ENCODE measurements around the gene GSK3A. TPM values are rescaled to one million over a fixed set of nuclear protein-coding genes. Genes with fewer than 3 reads are reported as not detected.

GSK3A gene
- total RNA-seq, 1 experiment from 2014 or later = 26.7 TPM

DNA sequence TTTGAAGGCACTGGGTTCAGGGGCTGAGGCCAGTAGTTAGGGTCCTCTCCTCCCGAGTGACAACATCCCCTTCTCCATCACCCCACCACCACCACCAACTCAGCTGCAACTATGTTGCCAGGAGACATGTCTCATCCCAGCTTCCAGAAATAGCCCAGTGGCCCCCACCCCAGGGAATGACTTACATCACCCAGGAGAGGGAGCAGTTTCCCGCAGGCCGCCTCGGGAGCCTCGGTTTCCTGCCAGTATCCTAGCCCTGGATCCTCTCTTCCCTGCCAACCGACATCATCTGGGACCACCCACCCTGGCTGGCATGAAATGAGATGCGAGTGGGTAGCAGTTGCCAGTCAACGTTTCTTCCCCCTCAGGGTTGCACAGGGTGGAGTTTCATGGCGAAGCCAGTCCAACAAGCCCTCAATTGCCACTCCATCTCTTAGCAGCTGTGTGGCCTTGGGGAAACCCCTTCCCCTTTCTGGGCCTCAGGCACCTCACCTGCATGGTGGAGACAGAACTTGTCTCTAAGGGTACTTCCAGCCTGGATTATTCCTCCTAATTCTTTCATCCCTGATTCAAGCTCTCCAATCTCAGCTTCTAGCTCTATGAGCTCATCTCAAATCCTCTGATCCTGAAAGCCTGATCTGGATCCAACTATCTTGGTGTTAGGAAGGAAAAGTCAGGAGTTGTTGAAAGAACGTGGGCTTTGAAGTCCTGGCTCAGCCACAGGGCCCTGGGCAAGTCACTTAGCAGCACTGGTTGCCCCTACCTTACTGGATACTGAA, 3.9 kb upstream of the GSK3A start:
- Histone ChIP-seq H3K27ac (no peak overlapping the region), H3K9me3 (replicated peaks) (no peaks in the 10 kb centered on the region), H3K4me1 (replicated peaks) (peaks cover 40% of the 10 kb centered on the region), H3K4me3 (no peak overlapping the region), H3K36me3 (peaks cover 48% of the 10 kb centered on the region), H3K27me3 (replicated peaks) (no peaks in the 10 kb centered on the region)
- peak; percentile 71 to 87 for DNase-seq (ENCODE audit: low read depth in 1 of 2, low spot score in 2 of 2)

DNA sequence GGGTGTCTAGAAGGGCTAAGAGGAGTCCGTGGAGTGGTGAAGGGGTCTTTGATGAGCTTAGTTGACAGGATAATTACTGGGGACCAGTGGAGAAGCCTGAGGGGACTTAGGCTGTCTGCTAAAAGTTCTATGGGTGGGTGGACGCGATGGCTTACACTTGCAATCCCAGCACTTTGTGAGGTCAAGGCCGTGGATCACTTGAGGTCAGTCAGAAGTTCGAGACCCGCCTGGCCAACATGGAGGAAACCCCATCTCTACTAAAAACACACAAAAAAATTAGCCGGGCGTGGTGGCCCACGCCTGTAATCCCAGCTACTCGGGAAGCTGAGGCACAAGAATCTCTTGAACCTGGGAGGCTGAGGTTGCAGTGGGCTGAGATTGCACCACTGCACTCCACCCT, 2.8 kb upstream of the GSK3A start:
- Histone ChIP-seq H3K4me1 (replicated peaks) (peaks cover 38% of the 10 kb centered on the region), H3K4me3 (no peak overlapping the region), H3K36me3 (peaks cover 44% of the 10 kb centered on the region), H3K27ac (no peak overlapping the region), H3K27me3 (replicated peaks) (no peaks in the 10 kb centered on the region), H3K9me3 (replicated peaks) (no peaks in the 10 kb centered on the region)
- no peak for DNase-seq (ENCODE audit: low read depth in 1 of 2, low spot score in 2 of 2)

DNA sequence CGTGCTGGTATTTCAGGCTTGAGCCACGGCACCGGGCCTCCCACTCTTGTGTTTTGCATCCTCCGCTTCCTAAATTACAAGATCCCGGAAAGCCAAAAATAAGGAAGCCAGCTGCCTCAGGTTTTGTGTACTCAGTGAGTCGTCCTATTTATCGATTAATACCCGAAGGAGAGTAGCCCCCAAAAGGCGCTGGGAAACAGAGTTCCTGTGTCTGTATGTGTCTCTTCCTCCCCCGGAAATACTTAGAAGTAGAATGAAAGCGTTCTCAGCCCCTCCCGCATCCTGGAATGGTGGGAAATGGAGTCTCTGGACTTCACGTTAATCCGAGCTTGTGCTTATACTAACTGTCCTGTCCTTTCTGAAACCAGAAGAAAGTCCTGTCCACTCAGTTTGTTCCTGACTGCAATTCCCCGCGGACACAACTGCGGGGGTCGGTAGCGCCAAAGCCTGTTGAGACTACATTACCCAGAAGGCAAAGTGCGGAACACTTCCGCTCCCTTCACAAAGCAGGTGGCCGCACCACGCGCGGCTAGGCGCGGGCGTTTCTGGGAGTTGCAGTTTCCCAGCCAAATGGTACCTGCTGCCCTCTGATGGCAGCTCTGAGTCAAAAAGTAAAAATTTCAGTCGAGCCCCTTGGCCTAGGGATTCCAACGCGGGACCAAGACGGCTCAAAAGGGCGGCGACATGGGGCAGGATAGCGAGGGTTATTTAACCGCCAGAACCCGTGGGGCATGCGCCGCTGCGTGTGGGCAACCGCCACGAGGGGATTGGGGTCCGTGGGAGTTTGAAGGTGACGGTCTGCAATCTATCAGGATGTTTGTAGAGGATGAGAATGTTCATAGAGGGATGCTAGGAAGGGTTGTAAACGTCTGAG, 2.2 kb upstream of the GSK3A start:
- Histone ChIP-seq H3K4me1 (replicated peaks) (peaks cover 38% of the 10 kb centered on the region), H3K27ac (peak overlapping the region; percentile 33), H3K36me3 (peaks cover 44% of the 10 kb centered on the region), H3K9me3 (replicated peaks) (no peaks in the 10 kb centered on the region; the same call in 1 of the 2 replicates), H3K4me3 (peak overlapping the region; percentile 79), H3K27me3 (replicated peaks) (no peaks in the 10 kb centered on the region)
- DNase-seq (ENCODE audit: low read depth in 1 of 2, low spot score in 2 of 2) = peak; percentile 93 to 94

DNA sequence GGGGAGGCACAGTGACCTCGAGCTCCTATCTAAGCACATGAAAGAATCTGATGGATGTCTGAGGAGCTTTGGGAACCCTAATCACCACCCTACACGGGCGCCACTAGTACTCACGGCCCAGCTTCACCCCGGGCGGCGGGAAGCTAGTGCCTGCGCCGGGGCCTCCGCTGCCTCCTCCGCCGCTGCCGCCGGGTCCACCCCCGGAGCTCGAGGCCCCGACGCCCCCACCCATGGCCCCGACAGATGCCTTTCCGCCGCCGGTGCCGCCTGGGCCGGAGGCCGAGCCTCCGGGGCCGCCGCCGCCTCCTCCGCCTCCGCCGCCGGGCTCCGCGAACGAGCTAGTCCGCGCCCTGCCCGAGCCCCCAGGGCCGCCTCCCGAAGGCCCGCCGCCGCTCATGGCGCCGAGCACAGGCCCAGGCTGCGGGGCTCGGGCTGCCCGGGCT, 312 bp downstream of the GSK3A start:
- Histone ChIP-seq H3K27me3 (replicated peaks) (no peaks in the 10 kb centered on the region), H3K36me3 (peaks cover 35% of the 10 kb centered on the region), H3K9me3 (replicated peaks) (no peaks in the 10 kb centered on the region; the same call in 1 of the 2 replicates), H3K4me1 (replicated peaks) (peaks cover 38% of the 10 kb centered on the region), H3K27ac (peak overlapping the region; percentile 16; the same call in 1 of the 2 replicates), H3K4me3 (peak overlapping the region; percentile 79)
- no peak for DNase-seq (ENCODE audit: low read depth in 1 of 2, low spot score in 2 of 2)

DNA sequence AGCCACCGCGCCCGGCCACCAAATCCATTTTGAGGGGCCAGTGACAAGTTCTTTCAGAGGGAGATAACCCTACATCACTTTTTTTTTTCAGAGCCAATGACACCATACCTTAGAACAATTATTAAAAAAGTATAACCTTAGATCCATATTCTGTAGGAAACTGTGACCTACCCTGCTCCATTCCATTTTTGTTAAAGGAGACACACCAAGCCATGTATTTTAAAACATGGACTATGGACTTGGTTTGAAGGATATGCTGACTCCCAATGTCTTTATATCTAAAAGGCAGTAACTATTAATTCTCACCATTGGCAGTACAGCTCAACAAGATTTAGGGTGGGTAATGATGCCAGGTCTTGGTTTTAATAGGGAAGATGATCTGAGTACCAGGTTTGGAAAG, 1.1 kb downstream of the GSK3A start:
- Histone ChIP-seq H3K27me3 (replicated peaks) (no peaks in the 10 kb centered on the region), H3K36me3 (peaks cover 33% of the 10 kb centered on the region), H3K9me3 (replicated peaks) (no peaks in the 10 kb centered on the region; the same call in 1 of the 2 replicates), H3K27ac (no peak overlapping the region), H3K4me1 (replicated peaks) (peaks cover 32% of the 10 kb centered on the region), H3K4me3 (peak overlapping the region; percentile 79)
- no peak for DNase-seq (ENCODE audit: low read depth in 1 of 2, low spot score in 2 of 2)

DNA sequence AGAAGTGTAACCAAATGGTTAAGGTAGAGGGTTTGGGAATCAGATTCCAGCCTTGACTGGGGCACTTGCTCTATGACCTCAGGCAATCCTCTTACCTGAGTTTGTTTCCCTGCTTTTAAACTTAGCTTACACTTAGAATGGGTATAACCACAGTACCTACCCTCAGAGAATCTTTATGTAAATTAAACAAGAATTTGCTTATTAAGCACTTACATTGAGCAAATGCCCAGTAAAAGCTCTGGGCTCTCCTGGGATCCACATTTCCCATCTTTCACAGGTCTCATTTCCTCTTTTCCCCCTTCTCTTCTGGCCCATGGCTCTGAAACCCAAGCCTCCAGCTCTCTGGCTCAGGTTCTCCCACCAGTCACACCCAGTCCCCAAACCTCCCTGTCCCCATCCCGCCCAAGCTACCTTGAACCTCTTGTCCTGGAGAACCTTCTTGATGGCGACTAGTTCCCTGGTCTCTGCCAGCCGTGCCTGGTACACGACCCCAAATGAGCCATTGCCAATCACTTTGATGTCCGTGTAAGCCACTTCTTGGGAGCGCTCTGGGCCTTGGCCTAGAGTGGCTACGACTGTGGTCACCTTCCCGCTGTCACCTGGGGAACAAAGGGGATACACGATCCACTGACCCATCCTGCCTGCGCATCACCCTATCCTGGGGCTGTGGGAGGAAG, 2.7 kb downstream of the GSK3A start:
- no peaks in the 10 kb centered on the region; the same call in 1 of the 2 replicates for H3K9me3 ChIP-seq (replicated peaks)
- no peak overlapping the region for H3K27ac ChIP-seq
- peaks cover 43% of the 10 kb centered on the region for H3K36me3 ChIP-seq
- H3K4me3 ChIP-seq = no peak overlapping the region
- peaks cover 23% of the 10 kb centered on the region for H3K4me1 ChIP-seq (replicated peaks)
- no peak for DNase-seq (ENCODE audit: low read depth in 1 of 2, low spot score in 2 of 2)
- H3K27me3 ChIP-seq (replicated peaks) = no peaks in the 10 kb centered on the region

DNA sequence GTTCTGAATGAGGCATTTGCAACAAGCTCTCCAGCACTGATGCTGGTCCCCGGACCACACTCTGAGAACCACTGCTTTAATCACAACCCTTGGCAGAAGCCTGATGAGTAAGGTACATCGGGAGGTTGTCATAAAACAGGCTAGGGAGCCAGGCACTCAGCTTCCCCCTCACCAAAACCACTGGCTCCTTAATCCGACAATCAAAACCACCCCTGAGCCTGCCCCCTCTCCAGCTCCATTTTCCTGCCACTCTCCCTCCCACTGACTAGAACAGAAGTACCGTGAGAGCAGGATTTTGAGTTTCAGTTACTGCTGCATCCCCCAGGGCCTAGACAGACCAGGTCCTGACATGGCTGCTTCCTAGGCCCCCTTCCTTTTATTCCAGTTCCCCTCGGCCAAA, 7.2 kb downstream of the GSK3A start:
- Histone ChIP-seq H3K4me3 (no peak overlapping the region), H3K27me3 (replicated peaks) (no peaks in the 10 kb centered on the region), H3K36me3 (peaks cover 75% of the 10 kb centered on the region), H3K9me3 (replicated peaks) (no peaks in the 10 kb centered on the region; the same call in 1 of the 2 replicates), H3K27ac (no peak overlapping the region), H3K4me1 (replicated peaks) (no peaks in the 10 kb centered on the region)
- DNase-seq (ENCODE audit: low read depth in 1 of 2, low spot score in 2 of 2) = no peak

DNA sequence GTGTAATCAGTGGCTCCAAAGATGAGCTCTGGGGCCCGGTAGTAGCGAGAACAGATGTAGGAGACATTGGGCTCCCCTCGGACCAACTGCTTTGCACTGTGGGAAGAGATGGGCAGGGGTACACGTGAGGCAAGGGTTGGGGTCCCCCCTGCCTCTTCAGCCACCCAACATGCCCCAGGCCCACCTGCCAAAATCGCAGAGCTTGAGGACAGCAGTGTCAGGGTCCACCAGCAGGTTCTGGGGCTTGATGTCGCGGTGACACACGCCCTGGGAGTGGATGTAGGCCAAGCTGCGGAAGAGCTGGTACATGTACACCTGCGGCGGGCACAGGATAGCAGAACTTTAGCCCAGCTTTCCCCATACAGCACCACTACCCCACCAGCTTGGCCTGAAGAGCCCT, 8.0 kb downstream of the GSK3A start:
- DNase-seq (ENCODE audit: low read depth in 1 of 2, low spot score in 2 of 2) = no peak
- Histone ChIP-seq H3K27me3 (replicated peaks) (no peaks in the 10 kb centered on the region), H3K4me1 (replicated peaks) (no peaks in the 10 kb centered on the region), H3K4me3 (no peak overlapping the region), H3K9me3 (replicated peaks) (no peaks in the 10 kb centered on the region), H3K27ac (no peak overlapping the region), H3K36me3 (peaks cover 75% of the 10 kb centered on the region)

DNA sequence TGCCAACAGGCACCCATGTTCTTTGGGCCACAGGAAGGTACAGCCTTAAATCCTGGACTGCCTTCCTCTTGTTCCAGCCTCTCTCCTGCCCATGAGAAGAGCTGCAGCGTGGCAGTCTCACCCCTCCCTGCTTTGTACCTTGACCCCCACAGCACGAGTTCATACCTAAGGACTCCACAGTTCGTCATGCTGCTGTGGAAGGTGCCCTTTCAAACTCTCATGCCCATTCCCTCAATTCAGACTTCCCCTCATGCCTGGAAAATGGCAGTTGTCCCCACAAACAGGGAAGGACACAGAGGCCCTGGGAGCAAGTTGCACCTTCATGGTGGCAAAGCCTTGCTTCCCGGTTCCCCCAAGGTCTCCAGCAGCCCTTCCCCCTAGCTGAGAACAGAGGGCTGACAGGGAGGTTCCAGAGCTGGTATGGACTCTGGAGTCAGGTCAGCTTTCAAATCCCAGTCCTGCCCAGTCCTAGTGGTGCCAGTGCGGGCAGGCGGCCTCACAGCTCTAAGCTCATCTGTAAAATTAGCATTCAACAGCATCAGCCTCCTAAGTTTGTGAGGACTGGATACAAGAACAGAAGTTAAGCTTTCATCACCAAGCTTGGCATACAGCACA, 8.6 kb downstream of the GSK3A start:
- H3K27me3 ChIP-seq (replicated peaks) = no peaks in the 10 kb centered on the region
- no peaks in the 10 kb centered on the region for H3K9me3 ChIP-seq (replicated peaks)
- peaks cover 77% of the 10 kb centered on the region for H3K36me3 ChIP-seq
- DNase-seq (ENCODE audit: low read depth in 1 of 2, low spot score in 2 of 2) = no peak
- H3K4me1 ChIP-seq (replicated peaks) = no peaks in the 10 kb centered on the region
- H3K27ac ChIP-seq = no peak overlapping the region
- no peak overlapping the region for H3K4me3 ChIP-seq

DNA sequence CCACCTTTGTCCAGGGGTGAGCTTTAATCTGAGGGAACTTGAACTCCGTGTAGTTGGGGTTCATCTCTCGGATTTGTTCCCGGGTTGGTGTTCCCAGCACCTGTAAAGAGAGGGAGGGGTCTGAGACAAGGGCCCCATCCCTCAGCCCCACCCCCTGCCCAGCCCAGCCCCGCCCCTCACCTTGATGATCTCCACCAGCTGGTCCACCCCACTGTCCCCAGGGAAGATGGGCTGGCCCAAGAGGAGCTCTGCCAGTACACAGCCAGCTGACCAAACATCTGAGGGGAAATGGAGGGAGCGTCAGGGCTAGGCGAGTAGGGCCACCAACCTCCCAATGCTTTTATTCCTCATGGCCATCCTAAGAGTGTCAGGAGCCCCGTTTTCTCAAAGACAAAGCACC, 9.3 kb downstream of the GSK3A start:
- H3K4me3 ChIP-seq = no peak overlapping the region
- H3K36me3 ChIP-seq = peaks cover 83% of the 10 kb centered on the region
- H3K27me3 ChIP-seq (replicated peaks) = no peaks in the 10 kb centered on the region
- no peaks in the 10 kb centered on the region for H3K4me1 ChIP-seq (replicated peaks)
- H3K27ac ChIP-seq = no peak overlapping the region
- DNase-seq (ENCODE audit: low read depth in 1 of 2, low spot score in 2 of 2) = no peak
- no peaks in the 10 kb centered on the region for H3K9me3 ChIP-seq (replicated peaks)

DNA sequence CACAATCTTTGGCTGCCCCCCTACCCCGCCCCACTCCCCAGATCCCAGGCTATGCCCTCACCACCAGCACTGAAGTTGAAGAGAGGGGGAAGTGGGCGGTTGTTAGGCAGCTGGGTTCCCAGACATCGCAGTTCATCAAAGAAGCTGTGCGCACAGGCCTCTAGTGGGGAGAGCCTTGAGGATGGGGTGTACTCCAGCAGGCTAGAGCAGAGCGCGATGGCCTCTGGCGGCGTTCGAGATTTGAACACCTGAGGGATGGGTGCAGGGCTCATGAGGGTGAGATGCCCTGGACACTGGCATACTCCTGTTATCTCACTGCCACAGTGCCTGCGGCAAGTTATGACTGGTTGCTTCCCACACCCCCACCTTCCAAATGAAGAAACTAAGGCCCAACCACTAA, 10.0 kb downstream of the GSK3A start:
- Histone ChIP-seq H3K9me3 (replicated peaks) (no peaks in the 10 kb centered on the region), H3K4me1 (replicated peaks) (no peaks in the 10 kb centered on the region), H3K27ac (no peak overlapping the region), H3K36me3 (peaks cover 87% of the 10 kb centered on the region), H3K4me3 (no peak overlapping the region), H3K27me3 (replicated peaks) (no peaks in the 10 kb centered on the region)
- DNase-seq (ENCODE audit: low read depth in 1 of 2, low spot score in 2 of 2) = no peak

DNA sequence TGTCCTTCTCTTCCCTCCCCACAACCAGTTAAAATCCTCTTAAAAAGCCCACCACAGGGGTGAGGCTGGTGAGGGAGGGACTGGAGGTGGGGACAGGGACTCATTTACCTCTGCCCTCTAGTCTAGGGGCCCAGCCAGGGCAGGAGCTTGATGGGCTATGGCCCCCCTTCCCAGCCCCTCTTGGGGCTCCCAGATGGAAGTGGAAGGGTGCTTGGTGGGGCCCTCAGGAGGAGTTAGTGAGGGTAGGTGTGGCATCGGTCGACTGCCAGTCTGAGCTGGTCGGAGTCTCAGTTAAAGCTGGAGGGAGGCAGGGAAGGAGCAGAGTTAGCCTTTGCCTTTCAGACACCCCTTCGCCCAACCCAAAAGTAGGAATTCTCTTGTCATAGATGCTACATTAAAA, 11.8 kb downstream of the GSK3A start:
- H3K4me3 ChIP-seq = no peak overlapping the region
- DNase-seq (ENCODE audit: low read depth in 1 of 2, low spot score in 2 of 2) = no peak
- H3K4me1 ChIP-seq (replicated peaks) = no peaks in the 10 kb centered on the region
- no peaks in the 10 kb centered on the region for H3K9me3 ChIP-seq (replicated peaks)
- no peak overlapping the region for H3K27ac ChIP-seq
- no peaks in the 10 kb centered on the region for H3K27me3 ChIP-seq (replicated peaks)
- H3K36me3 ChIP-seq = peaks cover 93% of the 10 kb centered on the region

DNA sequence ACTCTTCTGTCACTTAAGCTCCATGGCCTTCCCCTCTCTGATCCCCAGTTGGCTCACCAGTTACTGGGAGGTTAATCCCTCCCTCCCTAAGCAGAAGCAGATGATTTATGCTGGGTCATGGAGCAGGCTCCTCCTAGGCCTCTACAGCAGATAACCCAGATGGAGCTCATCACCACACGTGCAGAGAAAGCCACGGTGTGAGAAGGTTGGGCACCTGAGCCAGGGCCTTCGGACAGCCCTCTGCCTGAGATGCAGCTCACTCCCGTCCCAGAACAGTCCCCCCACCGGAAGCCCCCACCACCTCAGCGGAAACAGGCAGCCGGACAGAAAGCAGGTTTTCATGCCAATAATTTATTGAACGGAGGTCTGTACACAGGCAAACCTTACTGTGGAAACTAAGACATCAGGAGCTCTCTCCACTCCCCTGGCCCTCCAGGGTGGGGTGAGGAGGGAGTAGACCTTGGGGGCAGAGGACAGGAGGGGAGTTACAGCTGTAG, 12.5 kb downstream of the GSK3A start:
- Histone ChIP-seq H3K27ac (no peak overlapping the region), H3K4me3 (no peak overlapping the region), H3K36me3 (peaks cover 93% of the 10 kb centered on the region)

More for the DNA sequence above, 12.5 kb downstream of the GSK3A start:
- H3K4me1 ChIP-seq (replicated peaks) = no peaks in the 10 kb centered on the region
- H3K9me3 ChIP-seq (replicated peaks) = no peaks in the 10 kb centered on the region
- no peaks in the 10 kb centered on the region for H3K27me3 ChIP-seq (replicated peaks)
- DNase-seq (ENCODE audit: low read depth in 1 of 2, low spot score in 2 of 2) = no peak

All from SJSA1 (cell line).